GM04504 (cell line): ENCODE results near the gene OR4C11.

Experiments used
- DNase-seq: peaks from one replicate; pipeline ENCODE4 v3.0.0-alpha.2; 2012; ENCODE audit warnings: low read depth

The OR4C11 gene, protein sequence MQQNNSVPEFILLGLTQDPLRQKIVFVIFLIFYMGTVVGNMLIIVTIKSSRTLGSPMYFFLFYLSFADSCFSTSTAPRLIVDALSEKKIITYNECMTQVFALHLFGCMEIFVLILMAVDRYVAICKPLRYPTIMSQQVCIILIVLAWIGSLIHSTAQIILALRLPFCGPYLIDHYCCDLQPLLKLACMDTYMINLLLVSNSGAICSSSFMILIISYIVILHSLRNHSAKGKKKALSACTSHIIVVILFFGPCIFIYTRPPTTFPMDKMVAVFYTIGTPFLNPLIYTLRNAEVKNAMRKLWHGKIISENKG

GRCh38 chr11:55607545-55607944, at the start of gene OR4C11:
Gene OR4C11 (minus strand): TSS chr11:55607645. CDS start chr11:55604373, 3,272 bp downstream.
- DNase-seq: no peak

DNA sequence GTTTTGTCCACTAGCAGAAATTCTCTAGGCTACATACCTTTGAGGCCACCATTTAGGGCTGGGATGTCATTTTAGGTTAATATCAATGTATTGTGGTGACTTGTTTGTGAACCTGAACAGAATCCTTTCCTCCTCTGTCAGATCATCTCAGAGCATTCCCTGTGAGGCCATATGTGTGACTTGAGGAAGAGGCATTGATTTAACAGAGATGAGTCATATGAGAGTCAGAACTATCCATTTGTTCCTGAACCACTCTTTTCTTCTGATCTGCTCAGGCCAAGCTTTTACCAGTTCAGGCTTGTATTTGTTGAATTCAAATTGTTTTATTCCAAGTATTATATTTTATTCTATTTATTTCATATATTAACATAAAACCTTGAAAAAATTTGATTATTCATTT, 47.7 kb upstream of the OR4C11 start:
- no peak for DNase-seq

DNA sequence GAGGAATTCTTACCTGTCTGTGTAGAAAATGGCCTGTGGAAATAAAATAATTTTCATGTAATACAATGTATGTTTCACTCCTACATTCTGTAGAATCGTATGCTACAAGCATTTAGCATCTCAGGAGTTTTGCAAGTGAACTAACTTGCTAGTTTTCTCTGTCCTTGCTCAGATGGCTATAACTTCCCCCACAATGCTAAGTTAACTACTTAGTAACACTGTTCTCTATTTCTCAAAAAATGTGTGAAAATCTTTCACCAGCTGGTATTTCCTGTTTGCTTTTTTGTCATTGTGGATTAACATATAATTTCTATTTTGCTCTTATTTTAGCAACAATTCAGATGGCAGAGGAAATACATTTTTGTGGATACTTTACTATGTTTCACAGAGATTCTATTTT, 45.1 kb upstream of the OR4C11 start:
- no peak for DNase-seq

GRCh38 chr11:55648027-55648426, 40.6 kb upstream of the OR4C11 start, which contains the start of gene OR4S2:
Gene OR4S2 (plus strand): TSS chr11:55648327. CDS start chr11:55650904, 2,577 bp downstream.
- DNase-seq: no peak

- DNase-seq: no peak
Observed at GRCh38 chr11:55634813-55635212, 27.4 kb upstream of the OR4C11 start, which contains the start of gene OR4P4. Gene OR4P4 (plus strand): TSS chr11:55635113.

DNA sequence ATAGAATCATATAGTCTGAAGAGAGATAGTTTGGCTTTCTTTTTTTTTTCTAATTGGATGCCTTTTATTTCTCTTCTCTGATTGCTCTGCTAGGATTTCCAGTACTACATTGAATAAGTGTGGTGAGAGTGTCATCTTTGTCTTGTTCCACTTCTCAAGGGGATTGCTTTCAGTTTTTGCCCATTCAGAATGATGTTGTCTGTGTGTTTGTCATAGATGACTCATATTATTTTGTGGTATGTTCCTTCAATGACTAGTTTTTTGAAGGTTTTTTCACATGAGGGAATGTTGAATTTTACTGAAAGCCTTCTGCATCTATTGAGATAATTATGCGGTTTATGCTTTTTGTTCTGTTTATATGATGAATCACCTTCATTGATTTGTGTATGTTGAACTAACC, 17.1 kb upstream of the OR4C11 start:
- no peak for DNase-seq

DNA sequence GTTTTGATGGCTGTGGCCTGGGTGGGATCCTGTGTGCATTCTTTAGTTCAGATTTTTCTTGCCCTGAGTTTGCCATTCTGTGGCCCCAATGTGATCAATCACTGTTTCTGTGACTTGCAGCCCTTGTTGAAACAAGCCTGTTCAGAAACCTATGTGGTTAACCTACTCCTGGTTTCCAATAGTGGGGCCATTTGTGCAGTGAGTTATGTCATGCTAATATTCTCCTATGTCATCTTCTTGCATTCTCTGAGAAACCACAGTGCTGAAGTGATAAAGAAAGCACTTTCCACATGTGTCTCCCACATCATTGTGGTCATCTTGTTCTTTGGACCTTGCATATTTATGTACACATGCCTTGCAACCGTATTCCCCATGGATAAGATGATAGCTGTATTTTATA, 34.9 kb downstream of the OR4C11 start:
- DNase-seq: no peak

DNA sequence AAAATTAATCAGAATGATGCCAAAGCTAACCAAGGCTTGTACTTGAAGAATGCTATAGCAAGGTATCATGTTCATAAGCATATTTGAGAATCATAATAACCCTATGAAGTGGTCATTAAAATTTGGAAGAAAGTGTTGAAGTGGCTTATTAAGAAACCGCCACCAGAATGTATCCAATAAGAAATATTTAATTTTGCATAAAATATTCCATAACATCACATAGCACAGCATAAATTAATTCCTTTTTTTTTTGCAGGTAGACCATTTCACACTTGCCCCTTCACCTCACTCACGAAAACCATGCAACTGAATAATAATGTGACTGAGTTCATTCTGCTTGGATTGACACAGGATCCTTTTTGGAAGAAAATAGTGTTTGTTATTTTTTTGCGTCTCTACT, 35.6 kb downstream of the OR4C11 start, which contains the start of gene OR4C16:
Gene OR4C16 (plus strand): TSS at position 301 of the 400 bp plus-strand sequence. CDS start 0 bp downstream, at position 301.
- DNase-seq: no peak

- DNase-seq: no peak
Observed at GRCh38 chr11:55554169-55554568, 53.3 kb downstream of the OR4C11 start, which contains the start of gene OR4C15. Gene OR4C15 (plus strand): TSS chr11:55554469. CDS start chr11:55554469, 0 bp downstream.
